AG10803 (cell line): ENCODE data around the gene DVL2.

Experiments
- DNase-seq: peaks from one replicate; pipeline ENCODE4 v3.0.0; 2010; ENCODE audit warnings: low read depth
- H3K4me3 ChIP-seq: 2 replicates; pipeline ENCODE4 v1.5.1; 2011; ENCODE audit warnings: mild to moderate bottlenecking, low read length, control low read depth
- CTCF ChIP-seq: conservative IDR thresholded peaks from 2 replicates; pipeline ENCODE4 v1.5.1; 2011; ENCODE audit warnings: mild to moderate bottlenecking, low read length, control low read depth, inconsistent platforms

Gene DVL2

DNA sequence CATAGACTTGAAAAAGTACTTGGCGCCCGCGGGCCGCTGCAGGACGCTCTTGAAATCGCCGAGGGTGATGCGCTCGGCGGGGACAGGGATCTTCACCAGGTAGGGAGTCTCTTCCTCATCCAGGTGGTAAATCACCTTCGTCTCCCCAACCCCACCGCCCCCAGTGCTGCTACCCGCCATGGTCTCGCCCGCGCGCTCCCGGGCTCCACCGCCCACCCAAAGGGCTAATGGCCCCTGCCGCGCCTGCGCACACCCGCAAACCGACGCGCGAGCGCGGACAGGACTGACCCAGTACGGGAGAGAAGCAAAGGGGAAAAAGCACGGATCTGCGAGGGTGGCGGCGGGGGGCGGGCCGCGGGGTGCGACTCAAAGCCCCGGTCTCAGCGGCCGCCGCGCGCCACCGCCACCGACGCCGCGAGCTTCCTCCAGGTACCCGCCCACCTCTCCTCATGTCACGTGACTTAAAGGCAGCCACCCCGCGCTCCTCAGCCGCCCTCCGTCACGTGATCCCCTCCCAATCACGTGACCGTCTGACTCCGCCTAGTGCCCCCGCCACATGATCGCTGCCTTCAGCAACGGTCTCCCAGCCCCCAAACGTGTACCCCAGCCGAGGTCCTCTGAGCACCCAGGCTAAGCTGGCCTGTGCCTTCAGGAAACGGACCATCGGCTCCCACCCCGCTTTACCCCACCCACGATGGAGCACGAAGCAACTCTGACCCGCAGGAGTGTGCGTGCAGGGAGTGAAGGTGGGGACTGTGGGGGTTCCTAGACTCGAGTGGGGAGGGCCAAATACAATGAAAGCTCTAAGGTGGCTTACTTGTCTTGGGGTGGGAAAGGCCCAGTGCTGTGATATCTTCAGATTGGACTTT, at the start of gene DVL2:
TSS of gene DVL2 (minus strand) at position 435 of the 869 bp plus-strand sequence. CDS start at position 180, 255 bp downstream.
- no peak for TF ChIP-seq CTCF

GRCh38 chr17:7283471-7284216, 49.3 kb upstream of the DVL2 start:
- no peak overlapping the region for H3K4me3 ChIP-seq
- no peak for TF ChIP-seq CTCF
- DNase-seq, result no peak

More for the DNA sequence above, at the start of gene DVL2:
- DNase-seq, result peak; percentile 93
- peak within 1 kb of the TSS; percentile 89 for H3K4me3 ChIP-seq

GRCh38 chr17:7282752-7283321, 48.5 kb upstream of the DVL2 start:
- H3K4me3 ChIP-seq, result no peak overlapping the region
- no peak for TF ChIP-seq CTCF
- no peak for DNase-seq

DNA sequence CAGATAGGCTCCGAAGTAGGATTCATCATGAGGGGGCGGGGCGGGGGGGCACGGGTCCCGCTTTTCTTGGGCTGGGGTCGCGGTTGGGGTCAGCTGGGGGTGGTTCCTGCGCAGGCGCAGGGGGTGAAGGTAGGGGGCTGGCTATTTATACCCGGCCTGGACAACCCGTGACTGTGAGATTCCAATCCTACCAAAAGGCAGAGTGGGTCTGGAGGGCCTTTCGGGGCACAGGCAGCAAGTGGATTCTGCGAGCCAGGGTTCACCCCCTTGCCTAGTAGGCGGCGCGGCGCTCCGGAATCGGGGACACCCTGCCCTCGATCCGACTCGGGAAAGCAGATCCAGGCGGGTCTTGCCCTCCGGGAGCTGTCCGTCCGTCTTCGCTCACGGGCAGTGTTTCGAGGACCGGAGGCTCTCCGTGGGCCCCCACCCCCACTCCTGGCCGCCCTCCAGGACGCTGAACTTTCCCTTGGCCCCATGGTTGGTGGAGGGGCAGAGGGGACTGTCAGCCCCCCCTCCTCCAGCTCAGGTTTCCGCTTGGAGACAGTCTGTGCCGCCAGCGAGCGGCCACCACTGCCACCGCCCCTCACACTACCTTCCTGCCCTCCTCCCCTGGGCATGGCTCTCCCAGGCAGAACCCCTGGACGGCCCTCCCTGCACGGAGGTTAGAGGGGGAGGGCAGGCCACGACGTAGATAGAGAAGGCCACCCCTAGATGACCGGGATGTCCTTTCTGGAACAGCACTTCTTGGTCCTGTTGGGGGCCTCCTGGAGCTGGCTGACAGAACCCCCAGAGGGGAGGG, 47.8 kb upstream of the DVL2 start:
- no peak for TF ChIP-seq CTCF
- H3K4me3 ChIP-seq, result peak overlapping the region; percentile 58
- DNase-seq, result no peak

DNA sequence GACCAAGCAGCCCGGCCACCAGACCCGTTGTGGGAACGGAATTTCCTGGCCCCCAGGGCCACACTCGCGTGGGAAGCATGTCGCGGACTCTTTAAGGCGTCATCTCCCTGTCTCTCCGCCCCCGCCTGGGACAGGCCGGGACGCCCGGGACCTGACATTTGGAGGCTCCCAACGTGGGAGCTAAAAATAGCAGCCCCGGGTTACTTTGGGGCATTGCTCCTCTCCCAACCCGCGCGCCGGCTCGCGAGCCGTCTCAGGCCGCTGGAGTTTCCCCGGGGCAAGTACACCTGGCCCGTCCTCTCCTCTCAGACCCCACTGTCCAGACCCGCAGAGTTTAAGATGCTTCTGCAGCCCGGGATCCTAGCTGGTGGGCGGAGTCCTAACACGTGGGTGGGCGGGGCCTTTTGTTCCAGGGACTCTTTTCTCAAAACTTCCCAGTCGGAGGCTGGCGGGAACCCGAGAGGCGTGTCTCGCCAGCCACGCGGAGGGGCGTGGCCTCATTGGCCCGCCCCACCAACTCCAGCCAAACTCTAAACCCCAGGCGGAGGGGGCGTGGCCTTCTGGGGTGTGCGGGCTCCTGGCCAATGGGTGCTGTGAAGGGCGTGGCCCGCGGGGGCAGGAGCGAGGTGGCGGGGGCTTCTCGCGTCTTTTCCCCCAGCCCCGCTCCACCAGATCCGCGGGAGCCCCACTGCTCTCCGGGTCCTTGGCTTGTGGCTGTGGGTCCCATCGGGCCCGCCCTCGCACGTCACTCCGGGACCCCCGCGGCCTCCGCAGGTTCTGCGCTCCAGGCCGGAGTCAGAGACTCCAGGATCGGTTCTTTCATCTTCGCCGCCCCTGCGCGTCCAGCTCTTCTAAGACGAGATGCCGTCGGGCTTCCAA, 47.0 kb upstream of the DVL2 start, which contains the start of gene SLC2A4:
TSS of gene SLC2A4 (plus strand) at position 645 of the 879 bp plus-strand sequence. CDS start at position 862, 217 bp downstream.
- H3K4me3 ChIP-seq, result peak within 1 kb of the TSS; percentile 58
- DNase-seq, result peak; percentile 85
- no peak for TF ChIP-seq CTCF

GRCh38 chr17:7280519-7281073, 46.3 kb upstream of the DVL2 start:
- DNase-seq, result peak; percentile 68
- peak; percentile 86 for TF ChIP-seq CTCF

More at GRCh38 chr17:7280519-7281073, 46.3 kb upstream of the DVL2 start:
- H3K4me3 ChIP-seq, result peak overlapping the region; percentile 58
